Heart left ventricle (tissue), 16 donors: ENCODE results near the gene TRDMT1. TPM values are rescaled to one million over a fixed set of nuclear protein-coding genes. Genes with fewer than 3 reads are reported as not detected.

Experiments used
- ATAC-seq, 4 donors: fragments of 200-7000 bp; cut with Tn5 transposase; one replicate each; pipeline ENCODE4 v1.9.1; 2020 to 2022; ENCODE audit warnings: moderate library complexity in 4 of 4, mild to moderate bottlenecking in 3 of 4, moderate number of reproducible peaks in 1 of 4
- DNase-seq, 5 donors: peaks; one replicate each; pipeline ENCODE4 v3.0.0-alpha.2; 2020
- H3K27ac ChIP-seq, 12 donors: fragments of 200-600 bp; sonication (generic) in 4 of 12; one replicate each; pipeline versions ENCODE4 v1.5.0 to v1.8.0; 2016 to 2022; ENCODE audit warnings: mild to moderate bottlenecking in 2 of 12
- H3K27me3 ChIP-seq, 9 donors: fragments of 200-600 bp; sonication (generic) in 2 of 9; one replicate each; pipeline versions ENCODE4 v1.5.1 to v1.8.0; 2016 to 2022; ENCODE audit warnings: mild to moderate bottlenecking in 3 of 9
- H3K36me3 ChIP-seq, 9 donors: fragments of 200-600 bp; sonication (generic) in 2 of 9; one replicate each; pipeline versions ENCODE4 v1.5.0 to v1.8.0; 2018 to 2022; ENCODE audit warnings: mild to moderate bottlenecking in 2 of 9
- H3K4me1 ChIP-seq, 12 donors: fragments of 200-600 bp; sonication (generic) in 4 of 12; one replicate each; pipeline versions ENCODE4 v1.5.0 to v1.8.0; 2016 to 2022; ENCODE audit warnings: mild to moderate bottlenecking in 3 of 12
- H3K4me3 ChIP-seq, 12 donors: fragments of 200-600 bp; sonication (generic) in 4 of 12; one replicate each; pipeline versions ENCODE4 v1.5.0 to v1.8.0; 2017 to 2022; ENCODE audit warnings: mild to moderate bottlenecking in 9 of 12, moderate library complexity in 4 of 12
- H3K9me3 ChIP-seq, 12 donors: fragments of 200-600 bp; sonication (generic) in 4 of 12; one replicate each; pipeline versions ENCODE4 v1.5.0 to v1.8.0; 2016 to 2022; ENCODE audit warnings: mild to moderate bottlenecking in 1 of 12
- CTCF ChIP-seq, 12 donors: fragments of 200-600 bp; sonication (generic) in 4 of 12; IDR thresholded peaks; one replicate each; pipeline versions ENCODE4 v1.5.0 to v1.8.0; 2018 to 2022; ENCODE audit warnings: antibody characterized with exemption in 12 of 12, mild to moderate bottlenecking in 5 of 12
- POLR2A ChIP-seq, 2 donors: fragments of 450-650 bp; IDR thresholded peaks; one replicate each; pipeline ENCODE4 v1.6.1; 2017; ENCODE audit warnings: antibody characterized with exemption in 2 of 2, mild to moderate bottlenecking in 2 of 2, moderate library complexity in 2 of 2
- WGBS, 4 donors: extraction: QIAGEN DNeasy Blood & Tissue Kit in 2 of 4; methylation state at CpG; one replicate each; pipeline versions ENCODE4 v1.1.5 to v1.1.7; 2013 to 2018; 5-methylcytosine and 5-hydroxymethylcytosine counted together
- intact Hi-C, 10 donors: fragments of 100-400 bp; cut with DNase I; formaldehyde crosslinking; loops; one replicate each; pipeline versions ENCODE4 v1.11.1 to v1.14.2; 2022
- polyA plus RNA-seq, 2 donors: library from polyadenylated mRNA; stranded (reverse); fragments of 200-250 nt; gene quantifications; one replicate each; pipeline ENCODE4 v1.2.3, GENCODE V29; 2013
- total RNA-seq, 9 donors: library from RNA; depleted of rRNA in 2 of 9; stranded (reverse); fragments of >200 nt in 2 of 9; fragmentation: NEBNext Ultra II Directional in 3 of 9; extraction: Animal tissue kit (Norgen Biotek cat#: 25700) in 3 of 9; gene quantifications; one replicate each; pipeline versions ENCODE4 v1.1.0 to v1.2.4, GENCODE V29; 2016 to 2023
- donor health status: ischemic (EF 13 %, LVEDD 7.1; RV severe dilation, severe dysfunction).
- donor health status: healthy with polysubstance abuse.
- donor health status: DM: no; HTN: yes; CAD: no.
- donor health status: DM: no; HTN: no; CAD: no.
- donor health status: ischemic (EF 25% LVEDD 6.9; RV normal size, moderate dysfunction).
- donor health status: ischemic (EF 25% LVEDD 5.7; RV mildly dilated, moderate dysfunction).
- donor health status: healthy.
- donor health status: DM: yes; HTN: yes; CAD: no.
- donor health status: ischemic (EF 35%, LVEDD 5.7; RV mildly dilated, moderate dysfunction).
- donor health status: nonischemic (EF 11% LVEDD 7.7; RV severe dilation, severe dysfunction).
- donor health status: DM: yes; HTN: yes; CAD: no.
- donor health status: PGD.
- donor health status: ischemic (EF 29% LVEDD 5.4; RV normal size, mild dysfunction).
- donor health status: nonischemic (EF 23%, LVEDD 6.1; RV moderate dilation, normal function).

Gene TRDMT1
- total and polyA plus RNA-seq, 11 donors, result 1.8 to 6.0 (median 3.5) TPM

- TF ChIP-seq CTCF (IDR thresholded peaks at IDR 0.05) (no peak), POLR2A (IDR thresholded peaks at IDR 0.05) (no peak)
- Histone ChIP-seq H3K9me3 (no peaks in the 10 kb centered on the region), H3K4me3 (no peak overlapping the region), H3K36me3 (no peaks in the 10 kb centered on the region), H3K4me1 (peaks cover 0 to 4% (median 0%) of the 10 kb centered on the region in 12 donors), H3K27me3 (no peaks in the 10 kb centered on the region), H3K27ac (no peak overlapping the region)
- no peak for ATAC-seq
- no peak for DNase-seq
- intact Hi-C loops, result no loop called here
- WGBS, 4 donors, result 64 to 82% (median 72%) methylated on average over 3 of the region's 3 CpGs
Measured at GRCh38 chr10:17112566-17112965, 88.9 kb downstream of the TRDMT1 start.

- DNase-seq (no peak), ATAC-seq (no peak)
- no peak for TF ChIP-seq CTCF (IDR thresholded peaks at IDR 0.05)
- no peak for TF ChIP-seq POLR2A (IDR thresholded peaks at IDR 0.05)
- H3K4me3 ChIP-seq, result no peak overlapping the region
- WGBS, 4 donors, result 90 to 95% (median 92%) methylated on average over 3 of the region's 3 CpGs
- intact Hi-C loops, result no loop called here
- no peaks in the 10 kb centered on the region for H3K27me3 ChIP-seq
- H3K4me1 ChIP-seq, result peaks cover 0 to 4% (median 0%) of the 10 kb centered on the region in 12 donors
- no peaks in the 10 kb centered on the region for H3K9me3 ChIP-seq
- no peaks in the 10 kb centered on the region for H3K36me3 ChIP-seq
- no peak overlapping the region for H3K27ac ChIP-seq
Measured at GRCh38 chr10:17109475-17110207, 91.8 kb downstream of the TRDMT1 start.

- intact Hi-C loops, result no loop called here
Measured at GRCh38 chr10:17109046-17109445, 92.4 kb downstream of the TRDMT1 start.

GRCh38 chr10:17106991-17107390 lies 94.5 kb downstream of the TRDMT1 start:
- 84 to 91% (median 87%) methylated on average over 5 of the region's 5 CpGs for WGBS, 4 donors
- Histone ChIP-seq H3K4me1 (peaks cover 0 to 3% (median 0%) of the 10 kb centered on the region in 12 donors), H3K9me3 (no peaks in the 10 kb centered on the region), H3K27me3 (no peaks in the 10 kb centered on the region), H3K36me3 (no peaks in the 10 kb centered on the region), H3K4me3 (no peak overlapping the region), H3K27ac (no peak overlapping the region)
- no peak for DNase-seq
- intact Hi-C loops, result no loop called here
- TF ChIP-seq POLR2A (IDR thresholded peaks at IDR 0.05) (no peak), CTCF (IDR thresholded peaks at IDR 0.05) (no peak)
- ATAC-seq, result no peak

More at GRCh38 chr10:17109046-17109445, 92.4 kb downstream of the TRDMT1 start:
- H3K4me3 ChIP-seq, result no peak overlapping the region
- H3K27ac ChIP-seq, result no peak overlapping the region
- TF ChIP-seq POLR2A (IDR thresholded peaks at IDR 0.05) (no peak), CTCF (IDR thresholded peaks at IDR 0.05) (no peak)
- no peaks in the 10 kb centered on the region for H3K27me3 ChIP-seq
- 90 to 98% (median 94%) methylated on average over 2 of the region's 2 CpGs for WGBS, 4 donors
- ATAC-seq, result no peak
- H3K36me3 ChIP-seq, result no peaks in the 10 kb centered on the region
- no peak for DNase-seq
- peaks cover 0 to 4% (median 0%) of the 10 kb centered on the region in 12 donors for H3K4me1 ChIP-seq
- no peaks in the 10 kb centered on the region for H3K9me3 ChIP-seq
